BLaER1 (cell line): ENCODE measurements around the gene RNF125.

Experiments
- H3K27ac ChIP-seq: shearing (Covaris generic); formaldehyde crosslinking; 2 replicates; pipeline ENCODE4 v1.8.1; 2022
- H3K27me3 ChIP-seq: shearing (Covaris generic); formaldehyde crosslinking; 2 replicates; pipeline ENCODE4 v1.8.1; 2022
- H3K36me3 ChIP-seq: shearing (Covaris generic); formaldehyde crosslinking; 2 replicates; pipeline ENCODE4 v1.8.1; 2022
- H3K4me1 ChIP-seq: shearing (Covaris generic); formaldehyde crosslinking; 2 replicates; pipeline ENCODE4 v1.8.1; 2022
- H3K4me2 ChIP-seq: shearing (Covaris generic); formaldehyde crosslinking; 2 replicates; pipeline ENCODE4 v1.8.1; 2022
- H3K4me3 ChIP-seq: shearing (Covaris generic); formaldehyde crosslinking; 2 replicates; pipeline ENCODE4 v1.8.1; 2022
- H3K9ac ChIP-seq: shearing (Covaris generic); formaldehyde crosslinking; 2 replicates; pipeline ENCODE4 v1.8.1; 2022
- H3K9me3 ChIP-seq: shearing (Covaris generic); formaldehyde crosslinking; 2 replicates; pipeline ENCODE4 v1.8.1; 2022
- H4K20me1 ChIP-seq: shearing (Covaris generic); formaldehyde crosslinking; 2 replicates; pipeline ENCODE4 v1.8.1; 2022
- Cebpa-rat ChIP-seq: shearing (Covaris generic); IDR thresholded peaks from 2 replicates; pipeline ENCODE4 v1.8.1; 2022

The RNF125 gene

DNA sequence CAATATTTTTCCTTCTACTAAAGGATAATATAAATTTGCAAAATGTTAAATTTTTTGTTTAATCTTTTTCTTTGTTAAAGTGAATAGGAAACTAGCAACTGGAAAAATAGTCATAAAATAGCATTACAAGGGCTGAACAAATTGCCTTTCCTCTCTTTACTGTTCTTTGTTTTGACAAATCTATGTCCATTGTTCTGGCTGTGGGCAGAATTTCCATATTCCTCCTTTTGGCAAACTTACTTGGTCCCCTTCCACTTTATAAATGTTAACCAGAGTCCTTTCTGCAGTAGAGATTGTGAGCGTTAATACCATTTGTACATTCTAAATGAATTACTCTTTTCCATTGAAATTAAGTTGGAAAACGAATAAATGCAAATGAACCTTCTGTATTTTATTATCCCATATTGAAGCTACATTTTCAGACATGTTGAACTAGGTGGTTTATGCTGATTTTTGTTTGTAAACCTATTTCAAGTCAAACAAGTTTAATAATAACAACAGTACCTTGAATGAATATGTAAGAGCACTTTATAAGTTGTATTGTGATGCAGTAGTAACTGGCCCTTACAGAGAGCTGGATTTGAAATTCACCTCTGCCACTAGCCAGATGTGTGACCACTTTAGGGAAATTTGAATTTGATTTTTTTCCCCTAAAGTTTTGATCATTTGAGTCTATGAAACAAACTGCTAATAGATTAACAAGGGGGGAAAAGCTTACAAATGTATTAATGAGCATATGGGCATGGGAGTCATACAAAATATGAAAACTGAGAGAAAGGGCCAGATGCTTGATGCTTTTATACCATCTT, 3.3 kb downstream of the RNF125 start:
- no peak for TF ChIP-seq Cebpa-rat
- Histone ChIP-seq H3K36me3 (peaks cover 5% of the 10 kb centered on the region; the same call in 1 of the 2 replicates), H3K9me3 (no peaks in the 10 kb centered on the region), H3K4me2 (peak overlapping the region; percentile 83), H3K4me1 (peaks cover 80% of the 10 kb centered on the region), H3K9ac (no peak overlapping the region), H3K27ac (peak overlapping the region; percentile 31; the same call in 1 of the 2 replicates), H3K4me3 (no peak overlapping the region), H3K27me3 (no peaks in the 10 kb centered on the region), H4K20me1 (no peaks in the 10 kb centered on the region)

DNA sequence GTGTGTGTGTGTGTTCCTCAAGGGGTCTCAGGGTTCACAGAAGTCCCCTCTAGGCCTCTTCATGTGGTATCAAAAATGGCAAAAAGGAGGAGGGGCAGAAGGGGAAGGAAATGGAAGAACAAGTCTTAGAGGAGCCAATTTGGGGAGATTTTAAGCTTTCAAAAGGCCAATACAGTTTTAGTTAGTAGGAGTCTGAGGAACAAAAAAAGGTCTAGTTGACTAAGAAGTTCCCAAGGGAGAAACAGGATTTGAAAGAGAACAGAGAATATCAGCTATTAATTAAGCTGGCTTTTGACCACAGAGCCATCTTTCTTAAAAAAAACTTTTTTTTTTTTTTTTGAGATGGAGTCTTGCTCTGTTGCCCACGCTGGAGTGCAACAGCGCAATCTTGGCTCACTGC, 7.1 kb downstream of the RNF125 start:
- Histone ChIP-seq H3K4me1 (peaks cover 96% of the 10 kb centered on the region), H3K27me3 (no peaks in the 10 kb centered on the region), H3K36me3 (peaks cover 8% of the 10 kb centered on the region; the same call in 1 of the 2 replicates), H3K9me3 (no peaks in the 10 kb centered on the region), H4K20me1 (no peaks in the 10 kb centered on the region), H3K27ac (peak overlapping the region; percentile 75; the same call in 1 of the 2 replicates), H3K9ac (no peak overlapping the region), H3K4me3 (peak overlapping the region; percentile 62), H3K4me2 (peak overlapping the region; percentile 97)
- no peak for TF ChIP-seq Cebpa-rat

DNA sequence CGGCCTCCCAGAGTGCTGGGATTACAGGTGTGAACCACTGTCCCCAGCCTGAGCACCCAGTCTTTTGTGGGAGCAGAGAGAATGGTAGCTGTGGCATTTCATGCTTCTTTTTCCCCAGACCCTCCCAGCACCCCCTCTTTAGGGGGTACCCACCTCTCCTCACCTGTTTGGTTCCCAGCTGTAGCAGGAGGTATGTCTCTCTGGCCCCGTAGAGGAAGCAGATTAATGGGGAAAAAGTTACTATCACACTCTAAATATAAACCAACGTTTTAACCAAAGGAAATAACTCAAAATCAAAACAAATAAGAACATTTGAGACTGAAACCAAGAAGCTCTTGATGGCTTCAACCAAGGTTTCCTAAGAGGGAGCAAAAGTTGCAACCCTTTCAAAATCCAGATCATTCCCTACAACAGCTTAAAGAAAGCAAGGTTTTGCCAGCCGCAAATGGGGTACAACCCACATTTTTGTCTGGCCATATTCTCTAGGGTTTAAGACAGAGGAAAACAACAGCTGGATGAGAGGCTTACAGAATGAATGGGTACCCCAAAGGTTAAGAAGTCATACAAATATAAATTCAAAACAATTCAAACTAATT, 8.0 kb downstream of the RNF125 start:
- H3K27me3 ChIP-seq: no peaks in the 10 kb centered on the region
- no peaks in the 10 kb centered on the region for H3K9me3 ChIP-seq
- peak overlapping the region; percentile 66 for H3K9ac ChIP-seq
- peak overlapping the region; percentile 62 for H3K4me3 ChIP-seq
- H3K27ac ChIP-seq: peak overlapping the region; percentile 75
- H3K36me3 ChIP-seq: peaks cover 13% of the 10 kb centered on the region; the same call in 1 of the 2 replicates
- TF ChIP-seq Cebpa-rat: no peak
- H3K4me1 ChIP-seq: peaks cover 95% of the 10 kb centered on the region
- no peaks in the 10 kb centered on the region for H4K20me1 ChIP-seq
- peak overlapping the region; percentile 97 for H3K4me2 ChIP-seq

DNA sequence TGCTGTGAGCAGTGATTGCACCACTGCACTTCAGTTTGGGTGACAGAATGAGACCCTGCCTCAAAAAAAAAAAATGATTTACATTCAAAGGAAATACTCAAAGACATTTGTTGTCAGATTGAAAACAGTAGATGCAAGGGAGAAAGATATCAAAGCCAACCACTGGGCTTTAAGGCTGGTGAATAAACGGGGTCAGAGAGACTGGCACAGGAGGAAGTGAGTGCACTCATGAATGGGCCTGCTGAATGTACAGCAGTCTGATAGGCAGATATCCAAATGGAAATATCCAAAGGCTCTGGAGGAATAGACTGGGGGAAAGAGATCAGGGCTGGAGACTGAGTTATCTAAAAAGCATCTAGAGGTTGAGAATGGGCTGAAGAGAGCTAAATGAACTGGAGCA, 10.9 kb downstream of the RNF125 start:
- H3K27ac ChIP-seq: peak overlapping the region; percentile 46
- H3K9me3 ChIP-seq: no peaks in the 10 kb centered on the region
- 0 out of 2 replicates have a peak overlapping the region, but pooled peaks have one; percentile 33 for H3K4me3 ChIP-seq
- H3K27me3 ChIP-seq: no peaks in the 10 kb centered on the region
- H3K4me1 ChIP-seq: peaks cover 75% of the 10 kb centered on the region
- peaks cover 28% of the 10 kb centered on the region for H3K36me3 ChIP-seq
- H3K4me2 ChIP-seq: peak overlapping the region; percentile 97
- H4K20me1 ChIP-seq: no peaks in the 10 kb centered on the region
- no peak overlapping the region for H3K9ac ChIP-seq
- TF ChIP-seq Cebpa-rat: no peak

DNA sequence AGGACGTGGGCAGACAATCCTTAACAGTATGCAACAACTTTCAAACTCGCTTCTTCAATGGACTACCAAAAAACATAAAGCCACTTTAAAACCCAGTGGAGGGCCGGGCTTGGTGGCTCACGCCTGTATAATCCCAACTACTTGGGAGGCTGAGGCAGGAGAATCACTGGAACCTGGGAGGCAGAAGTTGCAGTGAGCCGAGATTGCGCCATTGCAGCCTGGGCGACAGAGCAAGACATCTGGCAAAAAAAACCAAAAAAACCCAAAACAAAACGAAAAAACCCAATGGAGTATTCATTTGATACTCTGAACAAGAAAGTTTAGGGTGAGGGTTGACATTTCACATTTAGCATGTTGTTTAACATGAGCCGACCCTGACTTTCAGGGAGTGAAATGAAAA, 14.0 kb downstream of the RNF125 start:
- H3K4me3 ChIP-seq: no peak overlapping the region
- no peak overlapping the region for H3K4me2 ChIP-seq
- TF ChIP-seq Cebpa-rat: peak; percentile 73
- peaks cover 38% of the 10 kb centered on the region for H3K36me3 ChIP-seq
- H4K20me1 ChIP-seq: no peaks in the 10 kb centered on the region
- no peak overlapping the region for H3K27ac ChIP-seq
- peaks cover 10% of the 10 kb centered on the region for H3K9me3 ChIP-seq
- H3K4me1 ChIP-seq: peaks cover 44% of the 10 kb centered on the region
- H3K9ac ChIP-seq: no peak overlapping the region
- H3K27me3 ChIP-seq: no peaks in the 10 kb centered on the region

- no peaks in the 10 kb centered on the region for H3K27me3 ChIP-seq
- peaks cover 27% of the 10 kb centered on the region for H3K9me3 ChIP-seq
- TF ChIP-seq Cebpa-rat: no peak
- H3K4me1 ChIP-seq: peaks cover 31% of the 10 kb centered on the region
- H3K27ac ChIP-seq: no peak overlapping the region
- H4K20me1 ChIP-seq: no peaks in the 10 kb centered on the region
- H3K36me3 ChIP-seq: peaks cover 52% of the 10 kb centered on the region
- H3K4me2 ChIP-seq: no peak overlapping the region
- no peak overlapping the region for H3K9ac ChIP-seq
- no peak overlapping the region for H3K4me3 ChIP-seq
Observed at GRCh38 chr18:32036506-32037180, 18.0 kb downstream of the RNF125 start.

DNA sequence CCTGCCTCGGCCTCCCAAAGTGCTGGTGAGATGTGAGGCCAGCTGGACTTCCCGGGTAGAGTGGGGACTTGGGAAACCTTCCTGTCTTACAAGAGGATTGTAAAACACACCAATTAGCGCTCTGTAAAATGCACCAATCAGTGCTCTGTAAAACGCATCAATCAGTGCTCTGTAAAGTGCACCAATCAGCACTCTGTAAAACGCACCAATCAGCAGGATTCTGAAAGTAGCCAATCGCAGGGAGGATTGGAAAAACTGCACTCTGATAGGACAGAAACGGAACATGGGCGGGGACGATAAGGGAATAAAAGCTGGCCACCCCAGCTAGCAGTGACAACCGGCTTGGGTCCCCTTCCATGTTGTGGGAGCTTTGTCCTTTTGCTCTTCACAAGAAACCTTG, 19.0 kb downstream of the RNF125 start:
- Histone ChIP-seq H3K27ac (no peak overlapping the region), H3K27me3 (no peaks in the 10 kb centered on the region), H3K9ac (no peak overlapping the region), H3K9me3 (peaks cover 27% of the 10 kb centered on the region), H3K4me2 (no peak overlapping the region), H4K20me1 (no peaks in the 10 kb centered on the region), H3K4me1 (peaks cover 38% of the 10 kb centered on the region), H3K36me3 (peaks cover 50% of the 10 kb centered on the region), H3K4me3 (no peak overlapping the region)
- no peak for TF ChIP-seq Cebpa-rat

GRCh38 chr18:32040936-32041335, 22.3 kb downstream of the RNF125 start:
- TF ChIP-seq Cebpa-rat: no peak
- H4K20me1 ChIP-seq: no peaks in the 10 kb centered on the region
- H3K4me2 ChIP-seq: peak overlapping the region; percentile 86
- peaks cover 45% of the 10 kb centered on the region for H3K4me1 ChIP-seq
- peak overlapping the region; percentile 40; the same call in 1 of the 2 replicates for H3K4me3 ChIP-seq
- H3K9me3 ChIP-seq: peaks cover 27% of the 10 kb centered on the region
- peak overlapping the region; percentile 65 for H3K9ac ChIP-seq
- peaks cover 52% of the 10 kb centered on the region for H3K36me3 ChIP-seq
- H3K27ac ChIP-seq: peak overlapping the region; percentile 79
- H3K27me3 ChIP-seq: no peaks in the 10 kb centered on the region

DNA sequence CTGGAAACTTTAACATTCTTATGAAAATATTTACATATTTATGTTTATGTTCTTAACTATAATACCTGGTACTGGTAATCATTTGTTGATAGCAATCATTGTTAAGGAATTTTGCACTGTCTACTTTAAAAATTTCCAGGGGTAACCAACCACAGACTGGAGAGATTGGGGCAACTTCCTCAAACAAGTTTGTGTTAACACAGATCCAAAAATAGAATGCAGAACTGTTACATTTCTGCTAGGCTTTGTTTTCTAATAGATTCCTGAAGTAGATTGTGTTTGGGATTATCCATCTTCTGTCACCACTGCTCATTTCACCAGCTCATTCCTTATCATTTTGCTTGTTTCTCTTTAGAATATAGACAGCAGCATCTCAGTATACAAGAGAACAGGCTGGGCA, 23.7 kb downstream of the RNF125 start:
- Histone ChIP-seq H3K27me3 (no peaks in the 10 kb centered on the region), H3K4me2 (peak overlapping the region; percentile 86)

More for the DNA sequence above, 23.7 kb downstream of the RNF125 start:
- peaks cover 45% of the 10 kb centered on the region for H3K4me1 ChIP-seq
- H3K9ac ChIP-seq: 0 out of 2 replicates have a peak overlapping the region, but pooled peaks have one; percentile 34
- TF ChIP-seq Cebpa-rat: no peak
- peaks cover 19% of the 10 kb centered on the region for H3K9me3 ChIP-seq
- no peaks in the 10 kb centered on the region for H4K20me1 ChIP-seq
- H3K4me3 ChIP-seq: peak overlapping the region; percentile 36; the same call in 1 of the 2 replicates
- peaks cover 53% of the 10 kb centered on the region for H3K36me3 ChIP-seq
- H3K27ac ChIP-seq: peak overlapping the region; percentile 79; the same call in 1 of the 2 replicates
